Measurements from ENCODE around the gene MEF2A. TPM values are rescaled to one million over a fixed set of nuclear protein-coding genes. Genes with fewer than 3 reads are reported as not detected.
A peak's percentile ranks its signal among the peaks of the same experiment; 100 is the strongest.
"Not testable (repeated sequence)": the region's sequence is repeated elsewhere in the genome, so short reads cannot be mapped to it uniquely, and the experiment has no call there.

MEF2A gene
- total and polyA plus RNA-seq, 10 of the 15 experiments (the other 5 are each of a cell fraction or from before 2014, with no cell fraction given), result 7.2 to 46.7 (median 35.9) TPM

DNA sequence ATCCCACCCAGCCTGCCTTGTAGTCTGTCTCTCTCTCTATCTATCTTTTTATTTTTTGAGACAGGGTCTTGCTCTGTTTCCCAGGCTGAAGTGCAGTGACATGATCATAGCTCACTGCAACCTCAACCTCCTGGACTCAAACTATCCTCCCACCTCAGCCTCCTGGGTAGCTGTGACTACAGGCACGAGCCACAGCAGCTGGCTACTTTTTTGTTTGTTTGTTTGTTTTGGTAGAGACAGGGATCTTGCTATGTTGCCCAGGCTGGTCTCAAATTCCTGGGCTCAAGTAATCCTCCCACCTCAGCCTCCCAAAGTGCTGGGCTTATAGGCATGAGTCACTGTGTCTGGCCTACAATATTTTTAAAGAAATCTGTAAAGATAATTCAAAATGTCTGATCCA is 46.4 kb upstream of the MEF2A start:
- in situ Hi-C loops (cut with MboI), result loop anchor here (25.0 kb wide), 1 partner anchor 1418 kb away; no protein-coding TSS in a partner anchor
- H3K36me3 ChIP-seq (ENCODE audit: control insufficient read depth in 2 of 2, insufficient read depth in 2 of 2, low read length in 1 of 2); H3K9me3 ChIP-seq (replicated peaks; ENCODE audit: control insufficient read depth, insufficient read depth, low read length); H2AFZ ChIP-seq (ENCODE audit: control insufficient read depth, low read depth, low read length); ATAC-seq; RAD21 ChIA-PET (ENCODE audit: unreplicated experiment); H3K27me3 ChIP-seq (replicated peaks in 1 of 2; ENCODE audit: control insufficient read depth in 2 of 2, insufficient read depth in 2 of 2, low read length in 1 of 2); FAIRE-seq; DNase-seq (ENCODE audit: low read depth, low spot score); H3K79me2 ChIP-seq (ENCODE audit: control insufficient read depth, insufficient read depth, low read length); H4K20me1 ChIP-seq (ENCODE audit: control insufficient read depth, insufficient read depth); POLR2A ChIA-PET; BruUV-seq (replicated peaks); intact Hi-C loops (cut with micrococcal nuclease; ENCODE audit: unreplicated experiment); H3K4me2 ChIP-seq (ENCODE audit: control insufficient read depth, insufficient read depth); H3K27ac ChIP-seq (ENCODE audit: control insufficient read depth, insufficient read depth); H3K4me3 ChIP-seq; H3K9ac ChIP-seq (ENCODE audit: control insufficient read depth, insufficient read depth, low read length); CTCF ChIA-PET: not testable (repeated sequence)
- H3K4me1 ChIP-seq (ENCODE audit: control insufficient read depth, insufficient read depth, low read length), result peaks cover 18% of the 10 kb centered on the region
- SMC1A ChIA-PET (ENCODE audit: uncharacterized antibody, unreplicated experiment), result interaction anchor here (1.6 kb wide), 1 partner anchor 13 kb away, joined by 4 read pairs; no protein-coding TSS in a partner anchor
- 92% methylated on average over 1 of the region's 1 CpG for whole genome bisulfite sequencing (ENCODE audit: insufficient coverage, insufficient replicate concordance, low lambda C conversion rate, missing lambda C conversion rate)

DNA sequence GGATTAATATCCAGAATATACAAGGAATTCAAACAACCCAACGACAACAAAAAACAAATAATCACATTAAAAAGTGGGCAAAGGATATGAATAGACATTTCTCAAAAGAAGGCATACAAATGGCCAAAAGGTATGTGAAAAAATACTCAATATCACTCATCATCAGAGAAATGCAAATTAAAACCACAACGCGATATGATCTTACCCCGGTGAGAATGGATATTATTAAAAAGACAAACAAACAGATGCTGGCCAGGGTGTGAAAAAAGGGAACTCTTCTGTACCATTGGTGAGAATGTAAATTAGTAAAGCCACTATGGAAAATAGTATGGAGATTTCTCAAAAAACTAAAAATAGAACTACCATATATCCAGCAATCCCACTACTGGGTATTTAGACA is 43.5 kb upstream of the MEF2A start:
- H3K27ac ChIP-seq (ENCODE audit: control insufficient read depth, insufficient read depth), result no peak overlapping the region
- no peak overlapping the region for H3K9ac ChIP-seq (ENCODE audit: control insufficient read depth, insufficient read depth, low read length)
- H2AFZ ChIP-seq (ENCODE audit: control insufficient read depth, low read depth, low read length), result no peak overlapping the region
- WGBS (ENCODE audit: insufficient coverage, insufficient replicate concordance, low lambda C conversion rate, missing lambda C conversion rate), result 51% methylated on average over 4 of the region's 4 CpGs
- ChIA-PET RAD21 (ENCODE audit: unreplicated experiment) (interaction anchor here (0.6 kb wide), 1 partner anchor 18 kb away, joined by 3 read pairs; no protein-coding TSS in a partner anchor), CTCF (no interaction called here), POLR2A (no interaction called here), SMC1A (ENCODE audit: uncharacterized antibody, unreplicated experiment) (interaction anchor here (0.9 kb wide), 1 partner anchor 9 kb away, joined by 3 read pairs; no protein-coding TSS in a partner anchor)
- ATAC-seq (peak; percentile 68), FAIRE-seq (peak; percentile 7), DNase-seq (ENCODE audit: low read depth, low spot score) (no peak)
- no peaks in the 10 kb centered on the region; a peak in 1 of 4 replicates for H3K27me3 ChIP-seq (replicated peaks in 1 of 2; ENCODE audit: control insufficient read depth in 2 of 2, insufficient read depth in 2 of 2, low read length in 1 of 2)
- H3K4me1 ChIP-seq (ENCODE audit: control insufficient read depth, insufficient read depth, low read length), result peaks cover 10% of the 10 kb centered on the region; the same call in 1 of the 2 replicates
- no peaks in the 10 kb centered on the region for H3K36me3 ChIP-seq (ENCODE audit: control insufficient read depth in 2 of 2, insufficient read depth in 2 of 2, low read length in 1 of 2)
- BruUV-seq (replicated peaks), result no TSS peak
- H3K4me2 ChIP-seq (ENCODE audit: control insufficient read depth, insufficient read depth), result no peak overlapping the region
- no peak overlapping the region; the same call in 1 of the 2 replicates for H3K4me3 ChIP-seq
- H3K9me3 ChIP-seq (replicated peaks; ENCODE audit: control insufficient read depth, insufficient read depth, low read length), result no peaks in the 10 kb centered on the region; the same call in 2 of the 3 replicates
- no peaks in the 10 kb centered on the region for H4K20me1 ChIP-seq (ENCODE audit: control insufficient read depth, insufficient read depth)
- in situ Hi-C loops (cut with MboI), result loop anchor here (25.0 kb wide), 1 partner anchor 1415 kb away; no protein-coding TSS in a partner anchor
- no peaks in the 10 kb centered on the region for H3K79me2 ChIP-seq (ENCODE audit: control insufficient read depth, insufficient read depth, low read length)
- intact Hi-C loops (cut with micrococcal nuclease; ENCODE audit: unreplicated experiment), result no loop called here
- TF ChIP-seq IKZF2 (IDR thresholded peaks at IDR 0.05), result peak; percentile 25 to 42; a peak in 2 of 4 replicates
- peak; percentile 67 for TF ChIP-seq RUNX3 (IDR thresholded peaks at IDR 0.05; ENCODE audit: low read length)
- TF ChIP-seq MTA2 (IDR thresholded peaks at IDR 0.05; ENCODE audit: low read depth), result peak; percentile 32; the same call in 1 of the 2 replicates
- TF ChIP-seq SREBF2 (IDR thresholded peaks at IDR 0.05; ENCODE audit: low read length), result no peak
- TF ChIP-seq, protein P1, sequence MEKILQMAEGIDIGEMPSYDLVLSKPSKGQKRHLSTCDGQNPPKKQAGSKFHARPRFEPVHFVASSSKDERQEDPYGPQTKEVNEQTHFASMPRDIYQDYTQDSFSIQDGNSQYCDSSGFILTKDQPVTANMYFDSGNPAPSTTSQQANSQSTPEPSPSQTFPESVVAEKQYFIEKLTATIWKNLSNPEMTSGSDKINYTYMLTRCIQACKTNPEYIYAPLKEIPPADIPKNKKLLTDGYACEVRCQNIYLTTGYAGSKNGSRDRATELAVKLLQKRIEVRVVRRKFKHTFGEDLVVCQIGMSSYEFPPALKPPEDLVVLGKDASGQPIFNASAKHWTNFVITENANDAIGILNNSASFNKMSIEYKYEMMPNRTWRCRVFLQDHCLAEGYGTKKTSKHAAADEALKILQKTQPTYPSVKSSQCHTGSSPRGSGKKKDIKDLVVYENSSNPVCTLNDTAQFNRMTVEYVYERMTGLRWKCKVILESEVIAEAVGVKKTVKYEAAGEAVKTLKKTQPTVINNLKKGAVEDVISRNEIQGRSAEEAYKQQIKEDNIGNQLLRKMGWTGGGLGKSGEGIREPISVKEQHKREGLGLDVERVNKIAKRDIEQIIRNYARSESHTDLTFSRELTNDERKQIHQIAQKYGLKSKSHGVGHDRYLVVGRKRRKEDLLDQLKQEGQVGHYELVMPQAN (conservative IDR thresholded peaks at IDR 0.05), result no peak
- TF ChIP-seq, protein P2, sequence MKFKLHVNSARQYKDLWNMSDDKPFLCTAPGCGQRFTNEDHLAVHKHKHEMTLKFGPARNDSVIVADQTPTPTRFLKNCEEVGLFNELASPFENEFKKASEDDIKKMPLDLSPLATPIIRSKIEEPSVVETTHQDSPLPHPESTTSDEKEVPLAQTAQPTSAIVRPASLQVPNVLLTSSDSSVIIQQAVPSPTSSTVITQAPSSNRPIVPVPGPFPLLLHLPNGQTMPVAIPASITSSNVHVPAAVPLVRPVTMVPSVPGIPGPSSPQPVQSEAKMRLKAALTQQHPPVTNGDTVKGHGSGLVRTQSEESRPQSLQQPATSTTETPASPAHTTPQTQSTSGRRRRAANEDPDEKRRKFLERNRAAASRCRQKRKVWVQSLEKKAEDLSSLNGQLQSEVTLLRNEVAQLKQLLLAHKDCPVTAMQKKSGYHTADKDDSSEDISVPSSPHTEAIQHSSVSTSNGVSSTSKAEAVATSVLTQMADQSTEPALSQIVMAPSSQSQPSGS (IDR thresholded peaks at IDR 0.05; ENCODE audit: low read length), result no peak
- peak; percentile 56; the same call in 1 of the 3 replicates for TF ChIP-seq POU2F2 (IDR thresholded peaks at IDR 0.05; ENCODE audit: borderline replicate concordance, low read depth, low read length)
- 0 out of 2 replicates have a peak, but pooled peaks have one; percentile 16 for TF ChIP-seq IKZF1 (conservative IDR thresholded peaks at IDR 0.05)
- no peak for TF ChIP-seq NR2C2 (IDR thresholded peaks at IDR 0.05; ENCODE audit: borderline replicate concordance, control insufficient read depth, insufficient read length, low read depth)
- peak; percentile 32 for TF ChIP-seq JUNB (IDR thresholded peaks at IDR 0.05)
- TF ChIP-seq KDM1A (IDR thresholded peaks at IDR 0.05; ENCODE audit: borderline replicate concordance), result no peak
- TF ChIP-seq KAT2A (conservative IDR thresholded peaks at IDR 0.05; ENCODE audit: control insufficient read depth, low read depth, low read length), result no peak
- no peak for TF ChIP-seq ZSCAN29 (IDR thresholded peaks at IDR 0.05)
- TF ChIP-seq MEF2B (IDR thresholded peaks at IDR 0.05; ENCODE audit: partially characterized antibody, poor library complexity, severe bottlenecking), result peak; percentile 23
